ENCODE results near the gene SEMG1. TPM values are rescaled to one million over a fixed set of nuclear protein-coding genes. Genes with fewer than 3 reads are reported as not detected.

SEMG1 gene
- total and polyA plus RNA-seq, 2 of the 8 experiments (the other 6 are each of a cell fraction or from before 2014, with no cell fraction given), result 3.0 to 5.8 TPM

- DNase-seq (ENCODE audit: low read depth in 1 of 2, low spot score in 2 of 2) (no peak), FAIRE-seq (no peak)
- Histone ChIP-seq H3K9me3 (ENCODE audit: insufficient read depth in 2 of 2, low read depth in 1 of 2, low read length in 1 of 2) (no peaks in the 10 kb centered on the region), H3K23me2 (ENCODE audit: low read depth, low read length) (no peaks in the 10 kb centered on the region), H4K8ac (ENCODE audit: extremely low read depth, insufficient read depth, low read length) (no peak overlapping the region), H3K4ac (replicated peaks; ENCODE audit: insufficient read length, low read depth, low read length) (no peak overlapping the region), H2AFZ (ENCODE audit: low read length) (peak overlapping the region; percentile 80; the same call in 1 of the 2 replicates), H3K36me3 (ENCODE audit: control insufficient read depth in 2 of 4, insufficient read depth in 4 of 4, low read length in 3 of 4) (no peaks in the 10 kb centered on the region), H2BK15ac (ENCODE audit: low read length) (no peak overlapping the region), H3K79me1 (ENCODE audit: low read depth, low read length) (no peaks in the 10 kb centered on the region), H3K23ac (ENCODE audit: insufficient read length) (no peak overlapping the region), H3K56ac (replicated peaks; ENCODE audit: insufficient read length, low read depth, low read length) (no peak overlapping the region), H4K91ac (replicated peaks; ENCODE audit: insufficient read length, low read length) (no peak overlapping the region), H2BK5ac (ENCODE audit: low read depth, low read length) (no peak overlapping the region), H3K4me3 (ENCODE audit: extremely low read depth in 1 of 4, insufficient read depth in 2 of 4, low read depth in 3 of 4, low read length in 4 of 4) (no peak overlapping the region; a peak in 1 of 8 replicates), H3K79me2 (ENCODE audit: control insufficient read depth in 1 of 2, insufficient read depth in 2 of 2, low read length in 2 of 2) (no peaks in the 10 kb centered on the region), H2BK20ac (ENCODE audit: low read length) (no peak overlapping the region), H2BK120ac (replicated peaks; ENCODE audit: low read depth, low read length) (no peak overlapping the region), H4K20me1 (replicated peaks in 1 of 2; ENCODE audit: control insufficient read depth in 1 of 2, insufficient read depth in 2 of 2, low read length in 2 of 2) (no peaks in the 10 kb centered on the region), H2BK12ac (ENCODE audit: low read depth, low read length) (no peak overlapping the region), H2AK5ac (ENCODE audit: low read depth, low read length) (no peak overlapping the region), H3K4me2 (ENCODE audit: insufficient read depth in 1 of 2, low read depth in 2 of 2, low read length in 2 of 2) (peak overlapping the region; percentile 39; a peak in 2 of 4 replicates), H3K27me3 (replicated peaks in 1 of 4; ENCODE audit: control insufficient read depth in 3 of 4, extremely low read depth in 1 of 4, insufficient read depth in 3 of 4, low read length in 3 of 4) (no peaks in the 10 kb centered on the region; a peak in 1 of 7 replicates), H3K4me1 (replicated peaks in 1 of 4; ENCODE audit: control insufficient read depth in 3 of 4, insufficient read depth in 4 of 4, low read length in 3 of 4) (peaks cover 0 to 6% (median 3%) of the 10 kb centered on the region in 4 experiments; a peak in 5 of 7 replicates), H3K14ac (ENCODE audit: insufficient read length) (no peak overlapping the region), H3K18ac (ENCODE audit: extremely low read depth, low read length) (no peak overlapping the region), H3K27ac (ENCODE audit: low read depth, low read length) (no peak overlapping the region), H3K9ac (replicated peaks in 1 of 4; ENCODE audit: extremely low read depth in 1 of 4, low read depth in 3 of 4, low read length in 3 of 4) (no peak overlapping the region), H4K5ac (ENCODE audit: insufficient read length, low read depth, low read length) (no peak overlapping the region)
- CTCF ChIA-PET (ENCODE audit: partially characterized antibody), result interaction anchor here (0.7 to 2.9 kb wide), 3 partner anchors 32 to 53 kb away, joined by 4 to 14 read pairs (median 5); no protein-coding TSS in a partner anchor
- POLR2A ChIA-PET (ENCODE audit: partially characterized antibody), result no interaction called here
- WGBS, 2 experiments (ENCODE audit: extremely low coverage in 1 of 2, insufficient coverage in 1 of 2, insufficient read length in 1 of 2, insufficient replicate concordance in 2 of 2, low coverage in 1 of 2, low lambda C conversion rate in 2 of 2, missing lambda C conversion rate in 1 of 2), result 78% methylated on average over 2 of the region's 2 CpGs; no CpG with 5 or more reads in 1 of the 2 experiments
- no peak for TF ChIP-seq JUN (IDR thresholded peaks at IDR 0.05; ENCODE audit: low read depth, low read length)
- no peak for TF ChIP-seq SP2 (IDR thresholded peaks at IDR 0.05; ENCODE audit: low read length)
- TF ChIP-seq RBBP5 (IDR thresholded peaks at IDR 0.05; ENCODE audit: borderline replicate concordance, low read depth, low read length), result no peak
- no peak for TF ChIP-seq NRF1 (IDR thresholded peaks at IDR 0.05; ENCODE audit: low read depth, low read length)
- TF ChIP-seq SIX5 (IDR thresholded peaks at IDR 0.05; ENCODE audit: low read depth, low read length), result no peak
- TF ChIP-seq CEBPB (IDR thresholded peaks at IDR 0.05; ENCODE audit: low read depth, low read length), result no peak
- TF ChIP-seq HDAC6 (IDR thresholded peaks at IDR 0.05; ENCODE audit: low read depth, low read length), result no peak
- no peak for TF ChIP-seq MAFK (IDR thresholded peaks at IDR 0.05; ENCODE audit: low read depth, low read length)
- no peak for TF ChIP-seq SP1 (IDR thresholded peaks at IDR 0.05; ENCODE audit: low read depth, low read length)
- TF ChIP-seq, protein P1, sequence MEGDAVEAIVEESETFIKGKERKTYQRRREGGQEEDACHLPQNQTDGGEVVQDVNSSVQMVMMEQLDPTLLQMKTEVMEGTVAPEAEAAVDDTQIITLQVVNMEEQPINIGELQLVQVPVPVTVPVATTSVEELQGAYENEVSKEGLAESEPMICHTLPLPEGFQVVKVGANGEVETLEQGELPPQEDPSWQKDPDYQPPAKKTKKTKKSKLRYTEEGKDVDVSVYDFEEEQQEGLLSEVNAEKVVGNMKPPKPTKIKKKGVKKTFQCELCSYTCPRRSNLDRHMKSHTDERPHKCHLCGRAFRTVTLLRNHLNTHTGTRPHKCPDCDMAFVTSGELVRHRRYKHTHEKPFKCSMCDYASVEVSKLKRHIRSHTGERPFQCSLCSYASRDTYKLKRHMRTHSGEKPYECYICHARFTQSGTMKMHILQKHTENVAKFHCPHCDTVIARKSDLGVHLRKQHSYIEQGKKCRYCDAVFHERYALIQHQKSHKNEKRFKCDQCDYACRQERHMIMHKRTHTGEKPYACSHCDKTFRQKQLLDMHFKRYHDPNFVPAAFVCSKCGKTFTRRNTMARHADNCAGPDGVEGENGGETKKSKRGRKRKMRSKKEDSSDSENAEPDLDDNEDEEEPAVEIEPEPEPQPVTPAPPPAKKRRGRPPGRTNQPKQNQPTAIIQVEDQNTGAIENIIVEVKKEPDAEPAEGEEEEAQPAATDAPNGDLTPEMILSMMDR (IDR thresholded peaks at IDR 0.05; ENCODE audit: control extremely low read depth in 1 of 3, insufficient read depth in 1 of 3, low read depth in 1 of 3, low read length in 3 of 3), result no peak
- no peak for TF ChIP-seq TAF7 (optimal IDR thresholded peaks at IDR 0.05; ENCODE audit: borderline replicate concordance, low read depth, low read length)
- no peak for TF ChIP-seq NANOG (IDR thresholded peaks at IDR 0.05; ENCODE audit: insufficient read depth, low read depth, low read length, poor library complexity, severe bottlenecking)
Measured at GRCh38 chr20:45258664-45259063, 51.8 kb downstream of the SEMG1 start.

Data from H1 (cell line).